ENCODE measurements around the gene ZNF438.
"Not testable (repeated sequence)": the region's sequence is repeated elsewhere in the genome, so short reads cannot be mapped to it uniquely, and the experiment has no call there.

ZNF438 gene

DNA sequence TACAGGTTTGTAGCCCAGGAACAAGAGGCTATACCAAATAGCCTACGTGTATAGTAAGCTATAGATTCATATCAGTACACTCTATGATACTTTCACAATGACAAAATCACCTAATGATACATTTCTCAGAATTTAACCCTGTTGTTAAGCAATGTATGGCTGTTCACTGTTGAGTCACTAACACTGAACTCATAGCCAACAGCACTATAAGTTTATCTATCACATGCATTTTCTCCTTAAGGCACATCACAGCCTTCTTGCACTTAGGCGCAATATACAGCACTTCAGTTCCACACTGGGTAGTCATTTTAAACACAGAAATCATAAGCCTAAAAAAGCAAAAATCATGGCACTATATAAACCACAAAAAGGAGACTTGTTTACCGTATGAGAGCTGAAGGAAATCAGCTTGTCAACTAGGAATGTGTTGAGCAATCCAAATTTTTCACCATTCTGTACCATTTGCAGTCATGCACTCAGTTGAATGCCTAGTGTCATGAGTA lies 45.6 kb downstream of the ZNF438 start:
- no peak for TF ChIP-seq CTCF (conservative IDR thresholded peaks at IDR 0.05; ENCODE audit: low read depth, low read length)
- DNase-seq (ENCODE audit: low read depth), result no peak
- no peak overlapping the region for H3K4me3 ChIP-seq (ENCODE audit: low read length)

- TF ChIP-seq CTCF (conservative IDR thresholded peaks at IDR 0.05; ENCODE audit: low read depth, low read length), result no peak
- no peak for DNase-seq (ENCODE audit: low read depth)
- H3K4me3 ChIP-seq (ENCODE audit: low read length), result no peak overlapping the region
Measured at GRCh38 chr10:30985512-30985911, 46.2 kb downstream of the ZNF438 start.

DNA sequence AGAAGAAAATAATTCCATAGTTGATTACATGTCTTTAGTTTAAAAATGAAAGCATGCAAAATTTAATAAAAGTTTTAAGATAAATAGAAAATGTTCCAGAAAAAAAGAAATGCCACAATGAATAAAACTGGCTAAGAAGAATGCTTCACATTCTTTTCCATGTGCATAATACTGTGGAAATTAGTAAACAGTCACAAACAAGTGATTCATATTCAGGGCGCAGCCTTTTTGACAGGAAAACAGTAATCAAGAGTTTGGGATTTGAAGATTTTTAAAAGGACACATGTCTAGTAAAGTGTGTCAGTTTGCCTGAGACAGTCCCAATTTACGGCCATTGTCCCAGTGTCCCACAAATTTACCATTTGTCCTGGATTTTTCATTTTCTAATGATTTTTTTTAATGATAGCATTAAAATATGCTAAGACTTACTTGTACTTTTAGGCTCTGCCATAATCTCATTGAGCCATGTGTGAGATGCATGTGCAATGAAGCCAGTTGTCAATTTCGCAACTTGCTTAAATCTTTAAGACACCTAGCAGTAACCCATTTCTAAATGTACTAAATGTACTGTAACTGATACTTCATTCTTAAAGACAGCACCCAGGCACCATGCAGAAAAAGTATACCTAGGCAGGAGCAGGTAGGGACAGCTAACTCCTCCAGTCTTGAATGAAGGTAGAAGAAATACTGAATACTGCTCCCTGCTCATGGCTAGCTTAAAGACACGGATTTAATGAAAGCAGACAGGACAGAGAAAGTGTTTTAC lies 46.9 kb downstream of the ZNF438 start:
- no peak for DNase-seq (ENCODE audit: low read depth)
- no peak overlapping the region for H3K4me3 ChIP-seq (ENCODE audit: low read length)
- no peak for TF ChIP-seq CTCF (conservative IDR thresholded peaks at IDR 0.05; ENCODE audit: low read depth, low read length)

DNA sequence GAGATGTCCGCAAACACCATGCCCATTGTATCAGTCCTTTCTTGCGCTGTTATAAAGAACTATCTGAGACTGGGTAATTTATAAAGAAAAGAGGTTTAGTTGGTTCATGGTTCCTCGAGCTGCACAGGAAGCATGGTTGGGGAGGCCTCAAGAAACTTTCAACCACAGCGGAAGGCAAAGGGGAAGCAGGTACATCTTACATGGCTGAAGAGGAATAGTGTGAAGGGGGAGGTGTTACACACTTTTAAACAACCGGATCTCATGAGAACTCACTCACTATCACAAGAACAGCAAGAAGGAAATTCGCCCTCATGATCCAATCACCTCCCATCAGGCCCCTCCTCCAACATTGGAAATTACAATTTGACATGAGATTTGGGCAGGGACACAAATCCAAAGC lies 48.5 kb downstream of the ZNF438 start:
- not testable (repeated sequence) for DNase-seq (ENCODE audit: low read depth); H3K4me3 ChIP-seq (ENCODE audit: low read length)

DNA sequence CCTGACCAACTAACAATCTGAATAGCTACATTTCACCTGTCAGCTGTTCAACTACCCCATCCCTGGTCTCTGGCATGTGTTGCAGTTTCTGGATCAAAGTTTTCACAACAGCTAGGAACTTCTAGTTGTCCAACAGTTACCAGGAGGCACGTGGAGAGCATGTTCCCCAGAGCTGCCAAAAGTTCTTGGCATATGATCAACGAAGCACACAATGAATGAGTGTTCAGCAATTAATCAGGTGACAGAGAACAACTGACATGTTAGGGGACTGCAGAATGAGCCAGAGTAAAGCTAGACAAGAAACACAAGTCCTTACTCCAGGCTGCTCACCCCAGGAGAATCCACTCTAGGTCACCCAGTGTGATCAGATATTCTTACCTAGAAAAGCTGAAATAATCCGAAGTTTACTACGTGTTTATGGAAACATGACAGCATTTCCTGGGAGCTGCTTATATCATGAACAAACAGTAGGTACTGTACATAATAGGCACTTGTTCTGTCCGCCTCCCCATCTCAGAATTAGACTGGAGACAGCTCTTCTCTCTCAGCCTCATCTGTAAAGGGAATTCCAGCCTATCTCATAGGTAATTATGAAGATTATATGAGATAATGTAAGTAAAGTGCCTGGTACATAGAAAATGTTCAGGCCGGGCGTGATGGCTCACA lies 50.6 kb downstream of the ZNF438 start:
- TF ChIP-seq CTCF (conservative IDR thresholded peaks at IDR 0.05; ENCODE audit: low read depth, low read length), result no peak
- DNase-seq (ENCODE audit: low read depth), result peak; percentile 84
- H3K4me3 ChIP-seq (ENCODE audit: low read length), result no peak overlapping the region

- DNase-seq (ENCODE audit: low read depth), result no peak
- no peak overlapping the region for H3K4me3 ChIP-seq (ENCODE audit: low read length)
- TF ChIP-seq CTCF (conservative IDR thresholded peaks at IDR 0.05; ENCODE audit: low read depth, low read length), result no peak
Measured at GRCh38 chr10:30979956-30980355, 51.7 kb downstream of the ZNF438 start.

GRCh38 chr10:30978843-30979242 lies 52.8 kb downstream of the ZNF438 start:
- TF ChIP-seq CTCF (conservative IDR thresholded peaks at IDR 0.05; ENCODE audit: low read depth, low read length), result no peak
- DNase-seq (ENCODE audit: low read depth), result no peak
- H3K4me3 ChIP-seq (ENCODE audit: low read length), result no peak overlapping the region
